Astrocyte of the spinal cord (primary cell): ENCODE data around the gene BTRC.
"Not testable (repeated sequence)": the region's sequence is repeated elsewhere in the genome, so short reads cannot be mapped to it uniquely, and the experiment has no call there.

Experiments used
- DNase-seq: peaks from one replicate; pipeline ENCODE4 v3.0.0; 2011; ENCODE audit warnings: low read depth, low spot score
- H3K4me3 ChIP-seq: 2 replicates; pipeline ENCODE4 v1.5.1; 2011; ENCODE audit warnings: low read depth, mild to moderate bottlenecking, low read length, moderate library complexity
- CTCF ChIP-seq: IDR thresholded peaks from 2 replicates; pipeline ENCODE4 v1.5.1; 2012; ENCODE audit warnings: low read depth, mild to moderate bottlenecking, low read length, inconsistent platforms
- in situ Hi-C: cut with HindIII; loops from 2 replicates; pipeline ENCODE4 v1.10.0; 2017; ENCODE audit warnings: low sequenced_read_pairs

BTRC gene

GRCh38 chr10:101329341-101330032 is 24.5 kb upstream of the BTRC start:
- no peak for DNase-seq
- in situ Hi-C loops: no loop called here
- no peak for TF ChIP-seq CTCF
- H3K4me3 ChIP-seq: no peak overlapping the region

DNA sequence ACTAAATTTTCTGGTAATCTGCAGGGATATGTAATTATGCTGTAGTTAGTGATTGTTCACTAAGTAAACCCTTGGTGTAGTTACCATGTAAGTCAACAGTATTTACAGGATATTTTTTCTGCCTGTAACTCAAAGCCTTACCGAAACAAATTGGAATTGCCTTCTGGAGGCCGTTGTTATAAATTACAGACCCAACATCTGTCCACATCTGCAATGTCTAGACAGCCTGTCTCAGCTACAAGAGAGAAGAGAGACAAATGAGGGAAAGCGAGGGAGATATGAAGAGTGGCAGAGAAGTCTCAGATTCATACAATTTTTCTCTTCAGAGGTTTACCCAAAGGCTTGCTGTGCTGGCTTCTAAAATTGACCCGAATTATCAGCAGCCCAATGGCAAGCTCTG is 23.7 kb upstream of the BTRC start:
- DNase-seq: no peak
- no peak overlapping the region for H3K4me3 ChIP-seq
- no peak for TF ChIP-seq CTCF
- in situ Hi-C loops: no loop called here

- no peak for TF ChIP-seq CTCF
- DNase-seq: peak; percentile 30
- in situ Hi-C loops: no loop called here
- H3K4me3 ChIP-seq: no peak overlapping the region
Observed at GRCh38 chr10:101330631-101331225, 23.2 kb upstream of the BTRC start.

DNA sequence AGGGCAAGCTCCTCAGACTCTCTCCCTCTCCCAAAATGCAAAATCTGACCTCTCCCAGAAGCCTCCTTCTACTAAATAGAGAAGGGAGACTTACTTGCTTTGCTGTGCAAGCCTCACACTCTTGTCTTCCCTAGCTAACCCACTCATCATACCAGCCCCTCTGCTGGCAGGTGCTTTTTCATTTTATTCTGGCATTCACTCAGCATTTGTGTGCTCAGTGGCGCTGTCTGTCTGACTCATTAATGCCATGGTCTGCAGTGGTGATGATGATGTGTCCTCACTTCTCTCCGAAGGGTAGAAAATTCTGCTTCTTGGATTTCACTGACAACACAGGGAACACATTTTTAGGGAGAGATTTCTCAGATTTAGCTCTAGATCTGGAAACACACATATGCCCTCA is 22.0 kb upstream of the BTRC start:
- no peak overlapping the region for H3K4me3 ChIP-seq
- in situ Hi-C loops: no loop called here
- DNase-seq: no peak
- TF ChIP-seq CTCF: no peak

GRCh38 chr10:101334259-101334658 is 19.7 kb upstream of the BTRC start:
- DNase-seq, in situ Hi-C loops, H3K4me3 ChIP-seq: not testable (repeated sequence)

- in situ Hi-C loops: no loop called here
- no peak for TF ChIP-seq CTCF
Observed at GRCh38 chr10:101336382-101336781, 17.6 kb upstream of the BTRC start.

DNA sequence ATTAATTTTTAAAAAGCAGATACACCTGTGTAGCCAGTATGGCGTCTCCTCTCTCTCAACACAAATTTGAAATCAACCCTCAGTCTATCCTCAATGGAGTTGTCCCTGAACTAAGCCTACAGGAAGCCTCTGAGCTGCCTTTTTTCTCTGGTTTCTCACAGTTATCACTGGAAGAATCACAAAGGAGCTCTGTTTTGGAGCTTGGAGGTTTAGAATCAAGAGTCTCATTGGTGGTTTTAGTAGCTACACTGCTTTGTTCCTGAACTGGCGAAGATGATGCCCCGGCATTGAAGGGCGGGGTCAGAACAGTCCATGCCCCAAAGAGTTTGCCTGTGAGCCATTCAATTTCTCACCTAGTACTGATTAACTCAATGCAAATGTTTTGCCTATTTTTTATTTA is 16.1 kb upstream of the BTRC start:
- DNase-seq: no peak
- TF ChIP-seq CTCF: no peak
- in situ Hi-C loops: no loop called here
- H3K4me3 ChIP-seq: no peak overlapping the region

More at GRCh38 chr10:101336382-101336781, 17.6 kb upstream of the BTRC start:
- no peak overlapping the region for H3K4me3 ChIP-seq
- DNase-seq: no peak
